ENCODE measurements around the gene KRT80. TPM values are rescaled to one million over a fixed set of nuclear protein-coding genes. Genes with fewer than 3 reads are reported as not detected.

The KRT80 gene
- total and polyA plus RNA-seq, 2 experiments from 2014 or later, result not detected

- DNase-seq (ENCODE audit: low spot score) (no peak), ATAC-seq (no peak)
- H4K20me1 ChIP-seq (replicated peaks; ENCODE audit: insufficient read depth), result no peaks in the 10 kb centered on the region
- Mint-ChIP-seq H3K27me3 (ENCODE audit: insufficient read depth, low read depth, poor library complexity) (peaks cover 5% of the 10 kb centered on the region), H3K27ac (no peak overlapping the region), H3K36me3 (ENCODE audit: low read depth) (no peaks in the 10 kb centered on the region), H3K9me3 (no peaks in the 10 kb centered on the region), H3K4me3 (no peak overlapping the region), H3K4me1 (peaks cover 27% of the 10 kb centered on the region)
- H3K4me3 ChIP-seq, result no peak overlapping the region
- peaks cover 5% of the 10 kb centered on the region for H3K4me1 ChIP-seq (ENCODE audit: insufficient read depth)
- no peaks in the 10 kb centered on the region for H3K9me2 ChIP-seq (ENCODE audit: insufficient read depth)
- no peaks in the 10 kb centered on the region for H3K36me3 ChIP-seq (ENCODE audit: insufficient read depth)
- no peaks in the 10 kb centered on the region for H3K79me2 ChIP-seq (replicated peaks; ENCODE audit: insufficient read depth)
- no peaks in the 10 kb centered on the region for H3K27me3 ChIP-seq (ENCODE audit: insufficient read depth)
- H3K27ac ChIP-seq (ENCODE audit: low read depth), result no peak overlapping the region
- TF ChIP-seq ZNF331 (CRISPR knock-in tag; IDR thresholded peaks at IDR 0.05; ENCODE audit: low read depth) (no peak), ETS1 (IDR thresholded peaks at IDR 0.05) (no peak)
- no peak overlapping the region for H2AFZ ChIP-seq
- no peaks in the 10 kb centered on the region for H3F3A ChIP-seq (replicated peaks; ENCODE audit: low read depth)
- no peak overlapping the region for H3K4me2 ChIP-seq
Measured at GRCh38 chr12:52197371-52198231, 5.8 kb upstream of the KRT80 start.

GRCh38 chr12:52195065-52195730 is 3.4 kb upstream of the KRT80 start:
- H3K27ac ChIP-seq (ENCODE audit: low read depth), result no peak overlapping the region
- Mint-ChIP-seq H3K27me3 (ENCODE audit: insufficient read depth, low read depth, poor library complexity) (peaks cover 5% of the 10 kb centered on the region), H3K27ac (no peak overlapping the region), H3K4me1 (peaks cover 11% of the 10 kb centered on the region), H3K9me3 (no peaks in the 10 kb centered on the region), H3K4me3 (no peak overlapping the region), H3K36me3 (ENCODE audit: low read depth) (no peaks in the 10 kb centered on the region)
- H3K27me3 ChIP-seq (ENCODE audit: insufficient read depth), result no peaks in the 10 kb centered on the region
- no peaks in the 10 kb centered on the region for H3K79me2 ChIP-seq (replicated peaks; ENCODE audit: insufficient read depth)
- ATAC-seq (peak; percentile 14; the same call in 2 of the 3 replicates), DNase-seq (ENCODE audit: low spot score) (no peak)
- H3K9me2 ChIP-seq (ENCODE audit: insufficient read depth), result no peaks in the 10 kb centered on the region
- H2AFZ ChIP-seq, result no peak overlapping the region
- no peaks in the 10 kb centered on the region for H3K36me3 ChIP-seq (ENCODE audit: insufficient read depth)
- H3F3A ChIP-seq (replicated peaks; ENCODE audit: low read depth), result no peaks in the 10 kb centered on the region
- H3K4me2 ChIP-seq, result no peak overlapping the region
- no peaks in the 10 kb centered on the region for H4K20me1 ChIP-seq (replicated peaks; ENCODE audit: insufficient read depth)
- no peaks in the 10 kb centered on the region for H3K4me1 ChIP-seq (ENCODE audit: insufficient read depth)
- no peak overlapping the region for H3K4me3 ChIP-seq
- TF ChIP-seq CTCF (conservative IDR thresholded peaks at IDR 0.05; ENCODE audit: low read depth in 2 of 2), result no peak
- no peak for TF ChIP-seq ZNF462 (CRISPR knock-in tag; IDR thresholded peaks at IDR 0.05)
- TF ChIP-seq JUNB (IDR thresholded peaks at IDR 0.05; ENCODE audit: unreplicated experiment), result no peak
- no peak for TF ChIP-seq CREB1 (CRISPR knock-in tag; IDR thresholded peaks at IDR 0.05; ENCODE audit: low read depth)

All from GM23338 (cell line).